ENCODE data around the gene TMOD4.
"Not testable (repeated sequence)": the region's sequence is repeated elsewhere in the genome, so short reads cannot be mapped to it uniquely, and the experiment has no call there.

Gene TMOD4

GRCh38 chr1:151192047-151192446, 16.3 kb upstream of the TMOD4 start:
- DNase-seq (ENCODE audit: low read depth), result no peak
- TF ChIP-seq CTCF (IDR thresholded peaks at IDR 0.05; ENCODE audit: low read depth, low read length, missing control alignments), result no peak
- H3K4me3 ChIP-seq (ENCODE audit: low read depth, low read length), result no peak overlapping the region

GRCh38 chr1:151189637-151190445, 14.1 kb upstream of the TMOD4 start, which contains the start of gene VPS72:
VPS72 (minus strand) TSS chr1:151190197; CDS start chr1:151190121, 76 bp downstream.
- DNase-seq (ENCODE audit: low read depth), result peak; percentile 69
- TF ChIP-seq CTCF (IDR thresholded peaks at IDR 0.05; ENCODE audit: low read depth, low read length, missing control alignments), result no peak
- peak within 1 kb of the TSS; percentile 69 for H3K4me3 ChIP-seq (ENCODE audit: low read depth, low read length)

- not testable (repeated sequence) for DNase-seq (ENCODE audit: low read depth)
- peak overlapping the region; percentile 69 for H3K4me3 ChIP-seq (ENCODE audit: low read depth, low read length)
Observed at GRCh38 chr1:151188667-151189066, 12.9 kb upstream of the TMOD4 start.

GRCh38 chr1:151187205-151187604, 11.4 kb upstream of the TMOD4 start:
- no peak for TF ChIP-seq CTCF (IDR thresholded peaks at IDR 0.05; ENCODE audit: low read depth, low read length, missing control alignments)
- DNase-seq (ENCODE audit: low read depth), result no peak
- H3K4me3 ChIP-seq (ENCODE audit: low read depth, low read length), result no peak overlapping the region

GRCh38 chr1:151184211-151184610, 8.4 kb upstream of the TMOD4 start:
- no peak overlapping the region for H3K4me3 ChIP-seq (ENCODE audit: low read depth, low read length)
- DNase-seq (ENCODE audit: low read depth), result no peak
- no peak for TF ChIP-seq CTCF (IDR thresholded peaks at IDR 0.05; ENCODE audit: low read depth, low read length, missing control alignments)

GRCh38 chr1:151176514-151177045, 799 bp upstream of the TMOD4 start:
- H3K4me3 ChIP-seq (ENCODE audit: low read depth, low read length), result no peak overlapping the region
- TF ChIP-seq CTCF (IDR thresholded peaks at IDR 0.05; ENCODE audit: low read depth, low read length, missing control alignments), result no peak
- no peak for DNase-seq (ENCODE audit: low read depth)

- no peak for DNase-seq (ENCODE audit: low read depth)
- no peak overlapping the region for H3K4me3 ChIP-seq (ENCODE audit: low read depth, low read length)
- no peak for TF ChIP-seq CTCF (IDR thresholded peaks at IDR 0.05; ENCODE audit: low read depth, low read length, missing control alignments)
Observed at GRCh38 chr1:151175041-151175741, 590 bp downstream of the TMOD4 start.
